HG03521 (cell line): Measurements from ENCODE around the gene HLCS.
"Not testable (repeated sequence)": the region's sequence is repeated elsewhere in the genome, so short reads cannot be mapped to it uniquely, and the experiment has no call there.

Experiments used
- ATAC-seq: cut with Tn5 transposase; IDR thresholded peaks from one replicate; pipeline ENCODE4 v1.9.1; 2021; ENCODE audit warnings: mild to moderate bottlenecking, moderate library complexity; ENCODE audit not compliant: unreplicated experiment

HLCS gene

GRCh38 chr21:36959020-36959835 is 7.2 kb downstream of the HLCS start:
- ATAC-seq: no peak

DNA sequence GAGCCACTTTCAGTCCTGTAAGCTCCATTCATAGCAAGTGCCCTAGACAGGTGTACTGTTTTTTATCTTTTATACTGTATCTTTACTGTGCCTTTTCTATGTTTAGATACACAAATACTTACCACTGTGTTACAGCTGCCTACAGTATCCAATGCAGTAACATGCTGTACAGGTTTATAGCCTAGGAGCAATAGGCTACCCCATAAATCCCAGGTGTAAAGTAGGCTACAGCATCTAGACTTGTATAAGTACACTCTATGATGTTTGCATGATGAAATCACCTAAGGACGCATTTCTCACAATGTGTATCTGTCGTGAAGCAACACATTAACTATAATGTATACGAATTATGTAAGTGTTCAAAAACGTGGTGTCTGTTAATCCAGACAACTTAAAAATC is 10.7 kb downstream of the HLCS start:
- ATAC-seq: no peak

DNA sequence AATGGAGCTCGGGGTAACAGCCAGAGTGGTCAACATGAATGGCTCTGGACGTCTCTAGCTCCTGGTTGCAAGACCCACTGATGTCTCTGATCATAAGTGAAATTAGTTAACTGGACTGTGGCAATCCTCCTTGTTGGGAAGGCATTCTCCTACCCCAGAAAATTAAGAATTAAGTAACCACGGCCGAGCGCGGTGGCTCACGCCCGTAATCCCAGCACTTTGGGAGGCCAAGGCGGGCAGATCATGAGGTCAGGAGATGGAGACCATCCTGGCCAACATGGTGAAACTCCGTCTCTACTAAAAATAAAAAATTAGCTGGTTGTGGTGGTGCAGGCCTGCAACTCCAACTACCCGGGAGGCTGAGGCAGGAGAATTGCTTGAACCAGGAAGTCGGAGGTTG is 14.1 kb downstream of the HLCS start:
- ATAC-seq: not testable (repeated sequence)

GRCh38 chr21:36949171-36950141 is 17.0 kb downstream of the HLCS start:
- ATAC-seq: no peak

DNA sequence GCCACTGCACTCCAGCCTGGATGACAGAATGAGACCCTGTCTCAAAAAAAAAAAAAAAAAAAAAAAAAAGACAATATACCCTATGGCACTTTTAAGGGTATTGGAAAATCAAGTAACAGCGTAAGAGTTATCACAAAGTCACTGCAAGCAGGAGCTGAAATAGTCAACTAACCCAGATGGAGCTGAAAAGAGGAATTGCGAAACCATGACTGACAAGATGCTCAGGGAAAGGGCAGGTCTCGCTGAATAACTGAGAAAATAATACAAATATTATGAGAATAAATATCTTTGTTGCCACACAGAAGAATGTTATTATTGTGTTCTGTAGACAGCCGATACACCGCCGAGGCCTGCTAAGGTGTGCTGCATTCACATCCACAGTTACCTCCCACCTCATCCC is 17.8 kb downstream of the HLCS start:
- no peak for ATAC-seq

GRCh38 chr21:36946949-36947356 is 19.5 kb downstream of the HLCS start:
- ATAC-seq: no peak

DNA sequence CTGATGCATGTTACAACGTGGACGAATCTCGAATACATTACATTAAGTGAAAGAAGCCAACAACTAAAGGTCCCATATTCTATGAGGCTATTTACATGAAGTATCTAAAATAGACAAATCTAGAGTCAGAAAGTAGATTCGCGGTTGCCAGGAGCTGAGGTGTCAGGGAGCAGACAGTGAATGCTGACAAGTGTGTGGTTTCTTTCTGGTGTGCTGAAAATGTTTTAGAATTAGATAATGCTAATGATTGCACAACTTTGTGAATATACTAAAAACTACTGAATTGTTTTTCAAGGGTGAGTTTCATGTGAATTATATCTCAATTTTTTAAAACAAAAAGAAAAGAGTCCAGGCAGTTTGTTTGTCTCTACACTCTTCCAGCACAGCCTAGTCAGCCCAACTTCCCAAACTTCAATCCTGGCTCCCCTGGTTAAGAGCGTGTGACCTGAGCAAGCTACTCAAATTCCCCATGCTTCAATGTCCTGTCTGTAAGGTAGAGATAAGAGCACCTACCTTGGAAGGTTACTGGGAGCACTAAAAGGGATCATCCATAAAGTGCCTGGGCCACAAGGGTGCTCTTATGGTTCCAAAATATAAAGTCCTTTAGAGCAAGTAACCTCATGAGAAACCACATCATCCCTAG is 20.9 kb downstream of the HLCS start:
- no peak for ATAC-seq

- no peak for ATAC-seq
Measured at GRCh38 chr21:36936361-36937135, 29.9 kb downstream of the HLCS start.

DNA sequence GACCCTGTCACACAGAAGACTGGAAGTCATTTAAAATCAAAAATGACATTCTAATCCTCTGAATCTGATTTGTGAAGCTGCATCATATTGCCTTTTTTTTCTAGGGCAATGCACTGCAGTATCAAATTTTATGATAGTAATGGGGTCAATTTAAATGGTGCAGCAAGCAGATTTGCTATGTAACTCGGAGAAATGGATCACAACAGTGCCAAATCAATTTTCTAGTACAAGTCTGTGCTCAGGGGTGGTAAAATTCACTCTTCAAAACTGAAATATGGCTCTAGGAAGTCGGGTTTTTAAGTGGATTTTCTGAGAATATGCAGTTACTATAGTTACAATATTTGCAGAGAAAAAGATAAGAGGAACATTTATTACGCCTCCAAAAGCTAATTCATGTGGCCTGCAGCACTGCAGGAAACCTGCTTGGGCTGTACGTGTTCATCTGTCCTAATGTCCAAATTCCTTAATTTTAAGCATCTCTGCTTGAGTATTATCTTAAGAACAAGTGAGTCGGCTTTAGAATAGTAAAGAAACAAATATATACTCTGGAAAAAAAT is 31.5 kb downstream of the HLCS start:
- ATAC-seq: no peak

- ATAC-seq: no peak
Measured at GRCh38 chr21:36932161-36932816, 34.2 kb downstream of the HLCS start.

DNA sequence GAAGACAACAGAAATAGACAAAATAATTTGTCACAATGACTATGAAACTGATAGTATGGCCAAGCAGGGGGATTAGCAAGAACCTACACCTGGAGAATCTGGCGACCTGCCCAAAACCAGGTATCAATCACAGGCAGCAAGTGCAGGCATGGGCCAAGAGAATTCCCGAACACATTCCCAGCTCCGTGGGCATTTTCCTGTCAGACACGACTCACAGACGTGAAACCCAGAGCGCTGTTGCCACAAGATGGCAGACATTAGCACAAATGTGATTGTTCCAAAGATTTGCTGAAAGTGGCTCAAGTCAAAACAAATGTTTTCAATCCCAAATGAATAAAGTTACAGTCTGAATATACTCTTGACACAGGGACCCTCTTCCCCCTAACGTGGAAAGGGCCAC is 36.8 kb downstream of the HLCS start:
- no peak for ATAC-seq

DNA sequence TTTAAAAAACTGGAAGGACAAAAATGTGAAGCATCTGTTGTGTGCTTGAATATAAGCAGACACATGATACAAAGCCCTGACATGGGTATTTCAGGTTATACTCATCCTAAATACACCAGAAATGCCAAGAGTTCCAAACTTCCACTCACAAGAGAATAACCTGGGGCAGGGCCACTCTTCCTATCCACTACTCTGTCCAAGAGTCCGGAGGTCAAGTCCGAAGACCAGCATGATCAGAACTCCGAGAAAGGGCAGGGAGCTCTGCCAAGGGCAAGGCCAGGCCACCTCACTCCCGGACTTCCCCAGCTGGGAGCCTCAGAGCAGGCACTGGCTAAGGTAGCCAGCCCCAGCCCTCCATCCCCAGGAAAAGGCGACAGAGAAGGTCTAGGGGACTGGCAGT is 37.5 kb downstream of the HLCS start:
- ATAC-seq: no peak

DNA sequence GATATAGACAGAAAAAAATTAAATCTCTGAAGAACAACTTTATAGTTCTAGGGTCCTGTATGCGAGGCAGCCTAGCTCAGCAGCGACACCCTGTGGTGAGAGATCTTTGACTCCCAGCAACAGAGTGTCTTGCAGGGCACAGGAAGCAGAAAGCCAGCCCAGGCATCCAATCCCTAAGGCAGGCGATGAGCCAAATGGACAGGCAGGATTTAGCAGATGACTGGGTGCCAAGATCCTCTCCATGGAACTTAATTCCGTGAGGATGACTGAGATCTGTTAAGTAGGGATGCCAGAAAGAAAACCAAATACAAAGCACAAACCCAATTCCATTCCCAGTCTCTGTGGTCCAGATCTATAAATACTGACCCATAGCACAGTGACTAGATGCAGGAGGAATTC is 38.8 kb downstream of the HLCS start:
- no peak for ATAC-seq

GRCh38 chr21:36926989-36927718 is 39.3 kb downstream of the HLCS start:
- ATAC-seq: no peak

DNA sequence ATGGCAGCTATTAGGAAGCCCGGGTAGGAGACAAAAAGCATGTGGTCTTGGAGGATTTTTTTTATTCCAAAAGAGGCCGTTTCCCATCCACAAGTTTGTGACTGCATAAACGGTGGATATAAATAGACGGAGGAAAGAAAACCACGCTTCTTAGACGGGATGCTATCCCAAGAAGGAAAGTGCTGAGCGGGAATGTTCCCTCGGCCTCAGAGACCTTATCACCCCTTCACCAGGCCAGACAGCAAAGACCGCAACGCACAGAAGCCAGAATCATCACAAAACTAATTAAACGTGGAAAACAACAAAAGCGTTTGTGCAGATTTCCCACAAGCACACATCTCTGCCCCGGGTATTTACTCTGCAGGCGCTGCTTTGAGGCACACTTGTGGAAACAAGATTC is 43.2 kb downstream of the HLCS start:
- no peak for ATAC-seq

DNA sequence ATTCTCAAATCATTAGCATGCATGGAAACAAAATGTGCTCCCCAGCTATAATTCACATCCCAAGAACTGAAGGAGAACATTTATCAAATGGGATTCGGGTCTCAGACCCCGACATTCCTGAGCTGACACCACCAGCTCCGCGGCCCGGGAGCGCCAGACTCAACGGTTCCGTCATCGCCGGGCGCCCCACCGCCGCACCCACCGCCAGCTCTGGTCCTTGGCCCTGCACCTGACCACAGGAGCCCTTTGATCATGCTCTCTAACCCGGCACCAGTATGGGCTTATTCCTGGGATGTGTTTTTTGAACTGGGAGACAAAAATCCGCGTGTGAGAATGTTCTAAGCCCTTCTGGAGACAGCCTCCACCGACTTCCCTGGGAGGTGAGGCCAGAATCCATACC is 43.6 kb downstream of the HLCS start:
- no peak for ATAC-seq

- no peak for ATAC-seq
Measured at GRCh38 chr21:36918291-36918690, 48.2 kb downstream of the HLCS start.

GRCh38 chr21:36917471-36918158 is 48.9 kb downstream of the HLCS start:
- no peak for ATAC-seq

GRCh38 chr21:36916718-36917117 is 49.8 kb downstream of the HLCS start:
- ATAC-seq: no peak
